Osteoblast (primary cell): ENCODE data around the gene TBC1D24. TPM values are rescaled to one million over a fixed set of nuclear protein-coding genes. Genes with fewer than 3 reads are reported as not detected.

Experiments used
- DNase-seq: peaks from one replicate; pipeline ENCODE4 v3.0.0; 2011; ENCODE audit warnings: low spot score, mixed read lengths; ENCODE audit not compliant: insufficient read length; ENCODE audit errors: missing footprints
- H2AFZ ChIP-seq: 2 replicates; pipeline ENCODE4 v1.6.0; 2011; ENCODE audit warnings: mild to moderate bottlenecking, low read length
- H3K27ac ChIP-seq: 2 replicates; pipeline ENCODE4 v1.5.1; 2011; ENCODE audit warnings: mild to moderate bottlenecking, low read depth, low read length, moderate library complexity
- H3K27me3 ChIP-seq: 2 replicates; pipeline ENCODE4 v1.6.0; 2012; ENCODE audit warnings: mild to moderate bottlenecking, control low read depth, inconsistent platforms, low read length, moderate library complexity; ENCODE audit not compliant: insufficient read depth
- H3K36me3 ChIP-seq: 2 replicates; pipeline ENCODE4 v1.5.1; 2011; ENCODE audit warnings: mild to moderate bottlenecking, low read length, control low read depth, moderate library complexity; ENCODE audit not compliant: insufficient read depth
- H3K4me1 ChIP-seq: 2 replicates; pipeline ENCODE4 v1.5.1; 2011; ENCODE audit warnings: mild to moderate bottlenecking, low read length, control low read depth, moderate library complexity; ENCODE audit not compliant: insufficient read depth
- H3K4me2 ChIP-seq: 2 replicates; pipeline ENCODE4 v1.6.0; 2011; ENCODE audit warnings: mild to moderate bottlenecking, low read length; ENCODE audit not compliant: insufficient read depth
- H3K4me3 ChIP-seq: fragments of 200-600 bp; sonication (generic); 3 replicates; pipeline ENCODE4 v1.5.1; 2012; ENCODE audit warnings: mild to moderate bottlenecking, low read length, inconsistent platforms; ENCODE audit not compliant: insufficient read depth
- H3K79me2 ChIP-seq: 2 replicates; pipeline ENCODE4 v1.6.0; 2012; ENCODE audit warnings: mild to moderate bottlenecking, low read length, control low read depth, inconsistent platforms; ENCODE audit not compliant: insufficient read depth
- H3K9me3 ChIP-seq: 2 replicates; pipeline ENCODE4 v1.5.1; 2011; ENCODE audit warnings: low read depth, low read length, control low read depth
- H4K20me1 ChIP-seq: 2 replicates; pipeline ENCODE4 v1.6.0; 2012; ENCODE audit warnings: mild to moderate bottlenecking, low read length, control low read depth; ENCODE audit not compliant: insufficient read depth
- CTCF ChIP-seq: IDR thresholded peaks from 2 replicates; pipeline ENCODE4 v1.5.1; 2011; ENCODE audit warnings: mild to moderate bottlenecking, low read depth, low read length, moderate library complexity; ENCODE audit errors: extremely low read depth
- total RNA-seq: library from RNA; depleted of rRNA; stranded (reverse); fragments of >200 nt; gene quantifications from 2 replicates; pipeline ENCODE4 v1.2.3, GENCODE V29; 2012

The TBC1D24 gene
- total RNA-seq, 1 donor: 16.6 TPM

- no peak overlapping the region for H3K4me3 ChIP-seq
- no peak overlapping the region for H3K4me2 ChIP-seq
- no peak for TF ChIP-seq CTCF
- peaks cover 14% of the 10 kb centered on the region for H3K4me1 ChIP-seq
- H3K79me2 ChIP-seq: peaks cover 54% of the 10 kb centered on the region
- no peaks in the 10 kb centered on the region for H3K36me3 ChIP-seq
- H4K20me1 ChIP-seq: peaks cover 23% of the 10 kb centered on the region
- no peaks in the 10 kb centered on the region for H3K27me3 ChIP-seq
- peak; percentile 41 for DNase-seq
- H3K9me3 ChIP-seq: no peaks in the 10 kb centered on the region
- H2AFZ ChIP-seq: no peak overlapping the region
- H3K27ac ChIP-seq: no peak overlapping the region
These were observed 10.1 kb downstream of the TBC1D24 start for GRCh38 chr16:2484898-2485508.

- Histone ChIP-seq H3K4me3 (no peak overlapping the region), H3K27ac (no peak overlapping the region), H2AFZ (no peak overlapping the region), H4K20me1 (peaks cover 26% of the 10 kb centered on the region), H3K36me3 (peaks cover 4% of the 10 kb centered on the region), H3K27me3 (no peaks in the 10 kb centered on the region), H3K4me2 (no peak overlapping the region), H3K4me1 (peaks cover 14% of the 10 kb centered on the region), H3K79me2 (peaks cover 61% of the 10 kb centered on the region), H3K9me3 (no peaks in the 10 kb centered on the region)
- TF ChIP-seq CTCF: no peak
- DNase-seq: peak; percentile 46
These were observed 11.0 kb downstream of the TBC1D24 start for GRCh38 chr16:2485811-2486507.

GRCh38 chr16:2486645-2487516, 12.0 kb downstream of the TBC1D24 start:
- H2AFZ ChIP-seq: no peak overlapping the region
- peak; percentile 76 for DNase-seq
- H3K79me2 ChIP-seq: peaks cover 58% of the 10 kb centered on the region
- peaks cover 14% of the 10 kb centered on the region for H3K4me1 ChIP-seq
- peaks cover 26% of the 10 kb centered on the region for H4K20me1 ChIP-seq
- no peaks in the 10 kb centered on the region for H3K27me3 ChIP-seq
- H3K9me3 ChIP-seq: no peaks in the 10 kb centered on the region
- no peak overlapping the region for H3K27ac ChIP-seq
- no peak for TF ChIP-seq CTCF
- no peak overlapping the region for H3K4me3 ChIP-seq
- H3K4me2 ChIP-seq: no peak overlapping the region
- peaks cover 4% of the 10 kb centered on the region for H3K36me3 ChIP-seq

GRCh38 chr16:2487517-2487842, 12.6 kb downstream of the TBC1D24 start:
- no peak for DNase-seq
- peaks cover 26% of the 10 kb centered on the region for H4K20me1 ChIP-seq
- no peaks in the 10 kb centered on the region for H3K9me3 ChIP-seq
- peaks cover 4% of the 10 kb centered on the region for H3K36me3 ChIP-seq
- TF ChIP-seq CTCF: no peak
- H3K27me3 ChIP-seq: no peaks in the 10 kb centered on the region
- H3K4me3 ChIP-seq: no peak overlapping the region
- peaks cover 54% of the 10 kb centered on the region for H3K79me2 ChIP-seq
- no peak overlapping the region for H3K4me2 ChIP-seq
- peaks cover 14% of the 10 kb centered on the region for H3K4me1 ChIP-seq
- H2AFZ ChIP-seq: no peak overlapping the region
- H3K27ac ChIP-seq: no peak overlapping the region
